Panc1 (cell line): ENCODE results near the gene VRK3.
A peak's percentile ranks its signal among the peaks of the same experiment; 100 is the strongest.

Source experiments
- CTCF ChIP-seq: fragments of 450-650 bp; IDR thresholded peaks from 2 replicates; pipeline ENCODE4 v1.5.1; 2017; ENCODE audit warnings: mild to moderate bottlenecking
- POLR2AphosphoS5 ChIP-seq: IDR thresholded peaks from 2 replicates; pipeline ENCODE4 v1.6.1; 2012; ENCODE audit warnings: mild to moderate bottlenecking, low read depth, low read length, moderate library complexity
- SIN3A ChIP-seq: IDR thresholded peaks from 2 replicates; pipeline ENCODE4 v1.6.1; 2012; ENCODE audit warnings: low read depth, mild to moderate bottlenecking, low read length, moderate library complexity, borderline replicate concordance; ENCODE audit not compliant: insufficient read depth
- TCF7L2 ChIP-seq: IDR thresholded peaks from 2 replicates; pipeline ENCODE4 v1.6.1; 2011; ENCODE audit warnings: mild to moderate bottlenecking, low read depth, low read length, inconsistent platforms
- TF ChIP-seq, protein P1 (sequence below), 2 experiments: IDR thresholded peaks; 2 replicates each; pipeline ENCODE4 v1.6.1; 2011 to 2012; ENCODE audit warnings: low read depth in 2 of 2, control low read depth in 1 of 2, low read length in 1 of 2, mild to moderate bottlenecking in 1 of 2, moderate library complexity in 1 of 2; ENCODE audit not compliant: insufficient read depth in 1 of 2

GRCh38 chr19:49983645-49984229 lies 41.4 kb downstream of the VRK3 start:
- peak; percentile 89 for TF ChIP-seq CTCF
- TF ChIP-seq POLR2AphosphoS5, result 0 out of 2 replicates have a peak, but pooled peaks have one; percentile 5
- TF ChIP-seq, protein P1, sequence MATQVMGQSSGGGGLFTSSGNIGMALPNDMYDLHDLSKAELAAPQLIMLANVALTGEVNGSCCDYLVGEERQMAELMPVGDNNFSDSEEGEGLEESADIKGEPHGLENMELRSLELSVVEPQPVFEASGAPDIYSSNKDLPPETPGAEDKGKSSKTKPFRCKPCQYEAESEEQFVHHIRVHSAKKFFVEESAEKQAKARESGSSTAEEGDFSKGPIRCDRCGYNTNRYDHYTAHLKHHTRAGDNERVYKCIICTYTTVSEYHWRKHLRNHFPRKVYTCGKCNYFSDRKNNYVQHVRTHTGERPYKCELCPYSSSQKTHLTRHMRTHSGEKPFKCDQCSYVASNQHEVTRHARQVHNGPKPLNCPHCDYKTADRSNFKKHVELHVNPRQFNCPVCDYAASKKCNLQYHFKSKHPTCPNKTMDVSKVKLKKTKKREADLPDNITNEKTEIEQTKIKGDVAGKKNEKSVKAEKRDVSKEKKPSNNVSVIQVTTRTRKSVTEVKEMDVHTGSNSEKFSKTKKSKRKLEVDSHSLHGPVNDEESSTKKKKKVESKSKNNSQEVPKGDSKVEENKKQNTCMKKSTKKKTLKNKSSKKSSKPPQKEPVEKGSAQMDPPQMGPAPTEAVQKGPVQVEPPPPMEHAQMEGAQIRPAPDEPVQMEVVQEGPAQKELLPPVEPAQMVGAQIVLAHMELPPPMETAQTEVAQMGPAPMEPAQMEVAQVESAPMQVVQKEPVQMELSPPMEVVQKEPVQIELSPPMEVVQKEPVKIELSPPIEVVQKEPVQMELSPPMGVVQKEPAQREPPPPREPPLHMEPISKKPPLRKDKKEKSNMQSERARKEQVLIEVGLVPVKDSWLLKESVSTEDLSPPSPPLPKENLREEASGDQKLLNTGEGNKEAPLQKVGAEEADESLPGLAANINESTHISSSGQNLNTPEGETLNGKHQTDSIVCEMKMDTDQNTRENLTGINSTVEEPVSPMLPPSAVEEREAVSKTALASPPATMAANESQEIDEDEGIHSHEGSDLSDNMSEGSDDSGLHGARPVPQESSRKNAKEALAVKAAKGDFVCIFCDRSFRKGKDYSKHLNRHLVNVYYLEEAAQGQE (IDR thresholded peaks at IDR 0.05; ENCODE audit: insufficient read depth in 1 of 2, low read depth in 2 of 2, low read length in 1 of 2), result no peak
- no peak for TF ChIP-seq TCF7L2
- no peak for TF ChIP-seq SIN3A
